Measurements from ENCODE around the gene DRG2.

DRG2 gene

DNA sequence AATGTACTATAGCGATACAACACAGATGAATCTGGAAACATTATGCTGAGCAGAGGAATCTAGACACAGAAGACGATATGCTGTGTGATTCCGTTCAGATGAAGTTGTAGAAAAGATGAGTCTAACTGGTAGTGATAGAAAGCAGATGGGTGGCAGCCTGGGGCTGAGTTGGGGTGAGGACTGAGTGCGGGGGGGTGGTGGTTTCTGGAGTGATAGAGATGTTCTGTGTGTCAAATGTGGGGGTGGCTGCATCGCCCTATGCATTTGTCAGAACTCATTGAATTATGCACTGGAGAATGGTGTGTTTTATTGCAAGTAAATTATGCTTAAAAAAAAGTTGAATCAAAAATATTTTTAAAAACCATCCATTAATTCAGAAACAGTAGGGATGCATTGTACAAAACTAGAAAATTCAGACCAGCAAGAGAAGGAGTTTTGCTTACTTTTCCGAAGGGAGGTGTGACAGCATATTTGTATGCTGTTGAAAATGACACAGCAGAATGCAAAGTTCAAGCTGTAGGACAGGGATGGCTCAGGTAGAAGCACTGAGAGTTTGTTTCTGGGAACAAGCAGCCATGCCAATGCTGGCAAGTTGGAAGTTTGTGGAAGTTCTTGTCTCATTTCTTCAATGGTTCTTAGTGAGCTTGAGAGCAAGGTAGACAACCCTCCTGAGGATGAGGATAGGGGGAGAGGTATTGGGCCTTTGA, 13.0 kb upstream of the DRG2 start:
- no peak for DNase-seq (ENCODE audit: extremely low read depth in 1 of 2, low read depth in 1 of 2)

DNA sequence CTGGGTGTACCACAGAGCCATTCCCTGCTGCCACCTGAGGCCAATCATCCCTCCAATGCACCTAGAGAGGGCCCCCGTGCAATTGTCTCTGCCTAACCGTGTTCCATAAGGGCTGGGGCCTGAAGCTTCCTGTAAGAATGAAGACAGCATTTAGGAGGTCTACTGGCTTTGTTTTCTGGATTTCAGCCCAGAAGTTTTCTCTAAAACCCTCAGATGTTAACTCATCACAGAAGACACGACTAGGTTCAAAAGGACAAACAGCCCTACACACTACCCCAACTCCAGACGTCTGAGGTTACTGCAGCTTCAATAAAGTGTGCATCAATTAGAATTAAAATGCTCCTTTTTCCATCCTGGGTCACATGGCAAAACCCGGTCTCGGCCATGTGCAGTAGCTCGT, 10.8 kb upstream of the DRG2 start:
- no peak for DNase-seq (ENCODE audit: extremely low read depth in 1 of 2, low read depth in 1 of 2)

DNA sequence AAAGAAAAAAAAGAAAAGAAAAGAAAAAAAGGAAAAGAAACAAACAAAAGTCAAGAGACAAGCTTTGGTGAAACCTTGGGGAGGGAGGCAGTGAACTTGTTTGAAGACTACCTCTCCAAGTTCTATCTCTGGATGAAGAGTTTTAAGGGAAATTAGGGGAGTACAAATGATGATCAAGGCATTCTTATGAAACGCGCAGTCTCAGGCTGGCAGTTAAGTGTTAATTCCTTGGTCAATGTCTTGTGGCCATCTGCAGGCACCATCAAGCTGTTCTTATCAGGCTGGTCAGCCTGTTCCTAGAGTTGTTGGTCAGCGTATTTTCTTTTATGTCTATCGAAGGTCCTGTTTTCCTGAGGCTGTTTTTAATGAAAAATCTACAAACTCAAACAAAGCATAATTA, 8.2 kb upstream of the DRG2 start:
- no peak for DNase-seq (ENCODE audit: extremely low read depth in 1 of 2, low read depth in 1 of 2)

DNA sequence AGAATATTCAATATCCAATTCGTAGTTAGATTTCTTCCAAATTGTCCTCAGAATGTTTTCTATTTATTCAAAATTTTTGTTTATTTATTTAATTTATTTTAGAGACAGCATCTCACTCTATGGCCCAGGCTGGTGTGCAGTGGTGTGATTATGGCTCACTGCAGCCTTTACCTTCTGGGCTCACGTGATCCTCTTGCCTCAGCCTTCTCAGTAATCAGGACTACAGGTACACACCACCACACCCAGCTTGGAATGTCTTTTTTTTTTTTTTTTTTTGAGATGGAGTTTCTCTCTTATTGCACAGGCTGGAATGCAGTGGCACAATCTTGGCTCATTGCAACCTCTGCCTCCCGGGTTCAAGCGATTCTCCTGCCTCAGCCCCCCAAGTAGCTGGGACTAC, 3.5 kb upstream of the DRG2 start:
- no peak for DNase-seq (ENCODE audit: extremely low read depth in 1 of 2, low read depth in 1 of 2)

DNA sequence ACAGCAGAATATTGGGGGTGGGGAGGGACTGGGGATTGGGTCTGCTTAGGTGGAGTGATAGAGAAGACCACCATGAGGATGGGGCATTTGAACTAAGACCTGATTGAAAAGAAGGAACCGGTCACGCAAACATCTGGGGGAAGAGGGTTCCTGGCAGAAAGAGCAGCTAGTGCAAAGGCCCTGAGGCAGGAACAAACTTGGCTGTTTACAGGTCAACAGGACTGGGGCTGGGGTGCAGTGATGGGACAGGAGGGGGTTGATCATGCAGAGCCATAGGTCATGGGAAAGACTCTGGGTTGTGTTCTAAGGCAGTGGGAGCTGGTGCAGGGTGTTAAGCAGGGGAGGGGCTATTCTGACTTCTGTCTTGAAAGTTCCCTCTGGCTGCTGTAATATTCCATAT, 1.9 kb downstream of the DRG2 start:
- no peak for DNase-seq (ENCODE audit: extremely low read depth in 1 of 2, low read depth in 1 of 2)

DNA sequence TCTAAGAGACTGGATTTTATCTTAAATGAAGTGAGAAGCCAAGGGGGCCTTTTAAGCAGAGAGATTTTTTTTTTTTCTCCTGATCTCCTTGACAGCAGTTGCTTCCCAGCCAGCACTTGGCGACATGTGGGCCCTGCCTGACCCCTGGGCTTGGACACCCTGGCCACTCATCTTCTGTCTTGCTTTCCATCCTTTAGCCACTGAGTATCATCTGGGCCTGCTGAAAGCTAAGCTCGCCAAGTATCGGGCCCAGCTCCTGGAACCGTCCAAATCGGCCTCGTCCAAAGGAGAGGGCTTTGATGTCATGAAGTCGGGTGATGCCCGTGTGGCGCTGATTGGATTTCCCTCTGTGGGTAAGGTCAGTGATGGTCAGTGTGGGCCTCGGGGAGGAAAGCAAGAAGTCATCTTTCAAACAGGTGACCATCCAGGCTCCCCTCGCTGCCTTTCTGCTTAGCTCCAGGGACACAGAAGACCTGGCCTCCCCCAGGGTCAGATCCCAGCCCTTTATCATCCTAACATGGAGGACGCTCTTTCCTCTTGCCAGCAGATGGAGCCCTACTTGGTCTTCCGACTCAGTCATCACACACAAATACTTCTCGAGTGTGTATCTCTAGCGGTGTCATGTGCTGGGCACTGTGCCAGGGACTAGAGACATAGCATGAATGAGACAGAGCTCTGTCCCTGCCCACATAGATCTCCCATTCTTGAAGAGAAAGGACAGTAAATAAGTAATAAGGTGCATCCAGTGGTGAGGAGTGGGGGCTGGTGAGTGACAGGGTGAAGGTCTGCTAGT, 6.1 kb downstream of the DRG2 start:
- no peak for DNase-seq (ENCODE audit: extremely low read depth in 1 of 2, low read depth in 1 of 2)

DNA sequence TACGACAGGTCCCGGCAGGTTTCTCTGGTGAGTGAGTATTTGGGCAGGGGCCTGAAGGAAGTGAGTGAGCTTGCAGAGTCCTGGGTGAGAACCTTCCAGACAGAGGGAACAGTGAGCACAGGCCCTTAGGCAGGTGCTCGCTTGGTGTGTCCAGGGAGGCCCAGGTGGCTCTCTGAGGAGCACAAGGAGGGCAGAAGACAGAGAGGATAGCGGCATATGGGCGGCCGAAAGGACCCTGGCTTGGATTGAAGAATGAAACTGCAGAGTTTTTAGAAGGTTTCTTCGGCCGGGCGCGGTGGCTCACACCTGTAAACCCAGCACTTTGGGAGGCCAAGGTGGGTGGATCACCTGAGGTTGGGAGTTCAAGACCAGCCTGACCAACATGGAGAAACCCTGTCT, 6.7 kb downstream of the DRG2 start:
- no peak for DNase-seq (ENCODE audit: extremely low read depth in 1 of 2, low read depth in 1 of 2)

DNA sequence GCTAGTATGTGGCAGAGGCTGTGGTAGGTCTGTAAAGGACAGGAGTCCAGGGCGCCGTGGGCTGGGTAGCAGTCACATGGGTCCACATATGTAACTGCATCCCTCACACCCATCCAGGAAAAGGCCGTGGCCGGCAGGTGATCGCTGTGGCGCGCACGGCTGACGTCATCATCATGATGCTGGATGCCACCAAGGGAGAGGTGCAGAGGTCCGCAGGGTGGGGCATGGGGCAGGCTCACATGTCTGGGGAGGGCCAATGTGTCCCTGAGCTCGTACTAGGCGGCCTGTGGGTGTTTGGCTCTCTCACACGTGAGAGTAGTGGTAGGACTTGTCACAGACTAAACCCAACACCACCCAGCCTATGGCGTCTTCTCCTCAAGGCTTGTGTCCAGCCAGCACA, 11.8 kb downstream of the DRG2 start:
- no peak for DNase-seq (ENCODE audit: extremely low read depth in 1 of 2, low read depth in 1 of 2)

DNA sequence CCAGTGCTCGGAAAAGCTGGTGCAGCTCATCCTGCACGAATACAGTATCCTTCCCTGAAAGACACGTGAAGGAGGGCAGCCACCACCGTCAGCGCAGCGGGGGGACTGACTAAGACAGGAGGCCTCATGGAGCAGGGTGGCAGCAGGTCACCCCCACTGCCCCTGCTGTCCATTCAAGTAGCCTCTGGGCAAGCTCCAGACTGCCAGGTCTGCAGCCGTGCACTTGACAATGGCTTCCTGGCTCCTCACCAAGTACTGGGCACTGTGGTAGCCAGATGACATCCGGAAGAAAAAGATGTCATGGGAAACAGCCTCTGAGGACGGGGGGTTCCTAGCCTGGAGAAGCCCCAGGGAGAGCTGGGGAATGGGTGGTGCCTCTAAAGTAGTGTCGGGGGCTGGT, 12.9 kb downstream of the DRG2 start:
- DNase-seq (ENCODE audit: extremely low read depth in 1 of 2, low read depth in 1 of 2), result no peak

DNA sequence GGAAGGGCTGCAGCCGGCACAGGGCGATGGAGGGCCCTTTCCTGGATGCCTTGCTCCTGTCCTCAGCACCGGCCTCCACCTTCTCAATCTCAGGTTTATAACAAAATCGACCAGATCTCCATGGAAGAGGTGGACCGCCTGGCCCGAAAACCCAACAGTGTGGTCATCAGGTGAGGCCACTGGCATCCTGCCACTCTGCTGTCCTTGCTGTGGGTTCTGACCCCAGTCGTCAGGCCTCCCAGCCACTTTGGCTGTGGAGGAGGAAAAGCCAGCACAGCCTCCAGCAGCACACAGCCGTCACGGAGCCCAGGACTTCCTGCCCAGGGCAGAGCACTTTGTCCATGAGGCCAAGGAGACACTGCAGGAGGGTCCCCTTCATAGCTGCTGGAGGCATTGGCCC, 14.1 kb downstream of the DRG2 start:
- no peak for DNase-seq (ENCODE audit: extremely low read depth in 1 of 2, low read depth in 1 of 2)

DNA sequence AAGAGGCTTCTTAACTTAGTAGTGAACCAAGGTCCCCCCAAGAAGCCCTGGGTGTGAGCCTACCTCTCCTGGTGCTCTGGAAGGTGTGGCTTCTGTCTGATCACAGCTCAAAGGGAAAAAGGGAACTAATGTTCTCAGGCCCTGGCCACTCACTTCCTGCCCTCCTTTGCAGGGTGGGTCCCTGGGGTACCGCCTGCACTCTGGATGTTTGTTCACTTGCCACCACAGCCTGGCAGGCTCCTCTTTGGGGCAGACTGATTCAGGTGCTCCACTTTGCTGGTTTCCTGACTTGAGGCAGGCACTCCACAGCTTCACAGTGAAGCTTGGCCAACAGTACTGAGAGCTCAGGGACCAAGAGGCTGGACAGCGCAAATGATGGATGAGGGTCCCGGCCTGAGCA, 14.9 kb downstream of the DRG2 start:
- DNase-seq (ENCODE audit: extremely low read depth in 1 of 2, low read depth in 1 of 2), result no peak

DNA sequence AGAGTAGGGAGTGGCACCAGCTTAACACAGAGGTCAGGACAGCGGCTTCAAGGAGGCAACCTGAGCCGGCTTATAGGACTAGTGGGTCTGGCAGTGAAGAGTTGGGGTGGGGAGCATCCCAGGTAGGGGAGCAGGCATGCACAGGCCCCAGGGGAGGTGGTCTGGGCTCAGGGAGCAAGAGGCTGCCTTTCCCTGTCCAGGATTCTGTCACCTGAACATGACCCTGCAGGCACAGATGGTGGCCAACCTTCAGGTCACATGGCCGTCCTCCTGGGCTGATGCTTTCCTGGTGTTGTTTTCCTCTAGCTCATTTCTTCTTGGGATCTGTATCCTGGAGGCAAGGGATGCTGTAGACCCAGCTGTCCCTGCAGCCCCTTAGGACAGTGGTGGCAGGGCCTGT, 17.3 kb downstream of the DRG2 start:
- no peak for DNase-seq (ENCODE audit: extremely low read depth in 1 of 2, low read depth in 1 of 2)

DNA sequence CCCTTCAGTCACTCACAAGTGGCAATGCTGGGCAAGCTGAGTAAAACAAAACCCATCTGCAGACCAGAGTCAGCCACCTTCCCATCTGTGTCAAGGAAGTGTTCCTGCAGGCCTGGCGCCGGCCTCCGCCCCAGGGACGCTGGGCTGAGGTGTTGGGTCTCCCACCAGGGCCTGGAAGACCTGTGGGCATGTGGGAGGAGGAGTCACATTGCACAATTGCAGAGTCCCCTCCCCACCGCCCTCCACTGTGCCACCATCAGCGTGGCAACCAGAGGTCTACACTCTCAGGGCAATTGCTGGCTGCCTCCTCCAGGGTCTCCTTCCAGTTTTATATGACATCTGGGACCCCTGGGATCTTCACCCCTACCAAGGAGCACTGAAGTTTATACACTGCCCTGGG, 17.8 kb downstream of the DRG2 start:
- DNase-seq (ENCODE audit: extremely low read depth in 1 of 2, low read depth in 1 of 2), result no peak

DNA sequence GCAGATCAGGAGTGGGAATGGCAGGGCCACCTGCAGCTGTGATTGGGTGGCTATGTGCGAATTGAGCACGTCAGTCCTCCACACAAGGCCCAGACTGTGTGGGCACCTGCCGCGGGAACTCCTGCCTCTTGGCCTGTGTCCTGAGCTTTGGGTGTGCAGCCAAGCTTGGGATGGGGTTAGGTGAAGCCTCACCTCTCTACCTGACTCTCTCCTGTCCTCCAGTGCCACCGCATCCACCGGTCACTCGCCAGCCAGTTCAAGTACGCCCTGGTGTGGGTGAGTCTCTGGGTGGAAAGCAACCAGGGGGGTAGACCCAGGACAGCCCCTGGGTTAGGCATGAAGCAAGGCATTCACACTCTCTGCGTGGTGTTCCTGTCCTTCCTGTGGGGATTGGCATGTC, 18.5 kb downstream of the DRG2 start:
- DNase-seq (ENCODE audit: extremely low read depth in 1 of 2, low read depth in 1 of 2), result no peak

DNA sequence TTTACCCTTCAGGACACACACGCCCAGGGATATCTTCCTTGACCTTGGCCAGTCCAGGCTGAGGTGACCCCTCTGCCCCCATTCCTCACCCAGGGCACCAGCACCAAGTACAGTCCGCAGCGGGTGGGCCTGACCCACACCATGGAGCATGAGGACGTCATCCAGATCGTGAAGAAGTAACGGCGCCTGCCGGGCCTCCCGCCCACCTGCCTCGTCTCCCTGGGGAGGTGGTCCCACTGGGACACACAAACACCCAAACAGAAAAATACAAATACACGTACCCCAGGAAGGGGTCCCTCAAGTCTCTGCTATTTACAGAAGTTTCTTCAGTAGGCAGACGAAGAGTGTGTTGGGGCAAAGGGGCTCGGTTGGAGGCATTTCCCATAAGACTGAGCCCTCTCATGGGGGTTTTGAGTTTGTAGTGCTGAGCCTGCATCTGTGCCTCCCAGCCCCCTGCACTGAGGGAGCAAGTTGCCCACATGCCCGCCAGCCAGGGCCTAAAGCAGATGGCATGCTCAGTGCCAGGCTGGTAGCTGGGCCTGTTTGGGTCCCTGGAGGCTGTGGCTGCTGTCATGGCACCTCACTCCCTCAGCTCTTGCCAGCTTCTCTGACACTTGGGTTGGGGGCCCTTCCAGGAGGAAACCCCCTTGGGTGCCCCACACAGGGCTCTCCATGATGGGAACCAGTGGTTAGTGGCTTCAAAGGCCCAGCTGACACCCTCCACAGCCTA, 19.5 kb downstream of the DRG2 start:
- DNase-seq (ENCODE audit: extremely low read depth in 1 of 2, low read depth in 1 of 2), result no peak

DNA sequence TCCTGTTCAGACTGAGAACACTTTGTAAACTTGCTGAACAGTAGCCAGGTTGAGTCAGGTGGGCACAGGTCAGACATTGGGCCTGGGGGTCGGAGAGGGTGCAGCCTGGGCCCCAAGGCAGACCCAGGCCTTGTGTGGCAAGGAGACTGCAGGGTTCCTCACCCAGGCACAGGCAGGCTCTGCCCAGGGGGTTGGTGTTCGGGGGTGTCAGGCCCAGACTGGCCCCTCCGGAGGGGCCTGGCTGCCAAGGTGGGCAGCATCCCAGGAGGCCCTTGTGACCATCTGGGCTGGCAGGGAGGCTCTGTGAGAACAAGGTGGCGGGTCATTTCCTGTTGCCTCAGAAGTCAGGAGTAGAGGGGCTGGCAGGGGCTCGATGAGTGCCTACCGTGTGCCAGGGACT, 20.2 kb downstream of the DRG2 start:
- no peak for DNase-seq (ENCODE audit: extremely low read depth in 1 of 2, low read depth in 1 of 2)

DNA sequence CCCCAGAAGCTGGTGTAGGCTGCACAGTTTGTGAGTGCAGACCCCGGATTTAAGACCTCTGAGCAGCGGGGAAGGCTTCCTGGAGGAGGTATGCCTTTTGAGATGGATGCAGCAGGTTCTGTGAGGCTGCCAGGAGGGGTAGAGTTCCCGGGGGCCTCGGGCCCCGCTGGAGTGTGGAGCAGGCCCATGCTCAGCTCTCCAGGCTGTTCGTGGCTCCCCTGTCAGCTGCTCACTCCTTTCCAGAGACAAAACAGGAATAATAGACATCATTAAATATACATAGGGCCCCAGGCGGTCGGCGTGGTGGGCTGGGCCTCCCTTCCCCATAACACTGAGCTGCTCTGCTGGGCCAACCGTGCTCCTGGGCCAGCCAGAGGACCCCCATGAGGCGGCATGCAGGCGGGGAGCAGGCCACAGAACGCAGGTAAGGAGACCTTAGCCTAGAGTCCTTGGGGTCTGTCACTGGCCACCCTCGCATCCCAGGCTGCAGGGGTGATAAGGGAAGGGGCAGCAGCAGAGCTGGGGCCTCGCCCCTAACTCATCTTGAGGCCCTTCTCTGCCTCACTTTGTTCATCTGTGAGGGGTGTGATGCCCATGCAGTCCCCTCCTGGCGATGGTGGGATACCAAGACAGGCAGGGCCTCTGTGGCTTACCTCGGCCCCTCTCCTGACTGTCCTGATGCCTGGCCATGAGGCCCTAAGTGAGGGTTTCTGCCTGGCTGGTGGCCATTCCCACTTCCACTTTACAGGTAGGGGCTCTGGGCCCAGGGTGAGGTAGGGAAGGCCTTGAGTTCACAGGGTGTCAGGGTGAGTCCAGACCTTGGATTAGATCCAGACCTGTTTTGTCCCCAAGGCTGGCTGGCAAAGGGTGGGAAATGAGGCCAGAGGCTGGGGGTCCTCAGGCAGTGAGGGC, 20.9 kb downstream of the DRG2 start, which contains the start of gene MYO15A:
MYO15A (plus strand) TSS at position 356 of the 912 bp plus-strand sequence. CDS start 10,045 bp downstream, outside the sequence.
- DNase-seq (ENCODE audit: extremely low read depth in 1 of 2, low read depth in 1 of 2), result no peak

DNA sequence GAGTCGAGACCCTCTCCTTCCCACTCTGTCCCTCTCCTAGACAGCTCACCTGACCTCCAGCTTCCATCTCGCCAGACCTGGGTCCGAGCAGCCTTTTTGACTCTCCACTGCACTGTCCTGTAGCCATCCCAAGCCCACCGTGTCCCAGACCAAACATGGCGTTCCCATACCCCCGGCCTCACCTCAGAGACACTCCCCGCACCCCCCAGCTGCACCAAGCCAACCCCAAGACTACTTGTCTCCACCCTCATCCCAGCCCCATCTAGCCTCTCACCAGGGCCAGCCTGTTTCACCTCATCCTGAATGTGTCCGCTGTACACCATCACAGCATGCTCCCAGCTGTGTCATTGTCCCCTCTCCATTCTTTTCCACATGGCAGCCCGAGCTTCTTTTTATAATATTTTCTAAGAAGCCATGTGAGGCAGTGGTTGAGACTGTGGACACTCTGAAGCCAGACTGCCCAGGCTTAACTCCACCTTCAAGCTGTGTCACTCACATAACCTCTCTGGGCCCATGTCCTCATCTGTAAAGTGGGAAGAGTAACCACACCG, 22.3 kb downstream of the DRG2 start:
- no peak for DNase-seq (ENCODE audit: extremely low read depth in 1 of 2, low read depth in 1 of 2)

DNA sequence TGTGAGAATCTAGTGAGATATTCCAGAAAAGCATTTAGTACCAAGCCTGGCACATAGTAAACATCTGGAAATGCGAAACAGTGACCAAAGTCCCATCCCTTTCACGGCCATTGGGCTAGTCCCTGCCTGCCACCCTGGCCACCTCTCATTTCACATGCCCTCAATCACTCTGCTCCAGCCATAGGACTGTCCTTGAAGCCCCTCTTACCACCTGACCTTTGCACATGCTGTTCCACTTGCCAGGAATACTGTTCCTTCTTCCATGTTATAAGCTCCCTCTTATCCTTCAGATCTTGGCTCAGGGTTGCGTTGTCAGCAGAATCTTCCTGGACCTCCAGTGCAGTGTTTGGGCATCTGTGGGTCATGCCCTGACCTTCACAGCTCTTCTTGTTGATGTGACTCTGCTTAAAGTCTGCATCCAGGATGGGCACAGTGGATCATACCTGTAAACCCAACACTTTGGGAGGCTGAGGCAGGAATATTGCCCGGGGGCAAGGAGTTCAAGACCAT, 22.9 kb downstream of the DRG2 start:
- DNase-seq (ENCODE audit: extremely low read depth in 1 of 2, low read depth in 1 of 2), result no peak

DNA sequence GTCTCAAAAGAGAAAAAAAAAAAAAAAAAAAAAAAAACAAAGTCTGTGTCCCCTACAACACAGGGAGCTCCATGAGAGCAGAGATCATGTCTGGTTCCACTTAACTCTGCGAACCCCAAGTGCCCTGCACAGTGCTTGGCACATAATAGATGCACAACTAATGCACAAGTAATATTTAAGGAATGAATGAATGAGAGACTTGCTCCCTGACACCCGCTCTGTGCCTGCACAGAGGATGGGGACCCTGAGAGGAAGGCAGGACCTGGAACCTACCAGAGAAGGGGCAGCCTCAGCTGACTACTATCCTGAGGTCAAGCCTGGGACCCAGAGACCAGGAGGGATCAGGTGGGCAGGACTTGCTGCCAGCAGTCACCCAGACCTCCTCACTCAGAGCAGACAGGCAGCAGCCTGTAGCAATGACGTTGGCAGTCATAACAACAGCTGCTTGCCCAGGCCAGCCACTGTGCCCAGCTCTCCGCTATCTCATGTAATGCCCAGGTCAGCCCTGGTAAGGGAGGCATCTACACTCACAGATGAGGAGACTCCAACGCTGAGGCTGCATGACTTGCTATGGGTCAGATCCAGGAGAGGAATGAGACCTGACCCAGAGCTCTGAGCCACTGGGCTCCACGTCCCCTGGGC, 23.7 kb downstream of the DRG2 start:
- DNase-seq (ENCODE audit: extremely low read depth in 1 of 2, low read depth in 1 of 2), result no peak
